Measurements from ENCODE around the gene DHRS13.
A peak's percentile ranks its signal among the peaks of the same experiment; 100 is the strongest.

Gene DHRS13, protein sequence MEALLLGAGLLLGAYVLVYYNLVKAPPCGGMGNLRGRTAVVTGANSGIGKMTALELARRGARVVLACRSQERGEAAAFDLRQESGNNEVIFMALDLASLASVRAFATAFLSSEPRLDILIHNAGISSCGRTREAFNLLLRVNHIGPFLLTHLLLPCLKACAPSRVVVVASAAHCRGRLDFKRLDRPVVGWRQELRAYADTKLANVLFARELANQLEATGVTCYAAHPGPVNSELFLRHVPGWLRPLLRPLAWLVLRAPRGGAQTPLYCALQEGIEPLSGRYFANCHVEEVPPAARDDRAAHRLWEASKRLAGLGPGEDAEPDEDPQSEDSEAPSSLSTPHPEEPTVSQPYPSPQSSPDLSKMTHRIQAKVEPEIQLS

DNA sequence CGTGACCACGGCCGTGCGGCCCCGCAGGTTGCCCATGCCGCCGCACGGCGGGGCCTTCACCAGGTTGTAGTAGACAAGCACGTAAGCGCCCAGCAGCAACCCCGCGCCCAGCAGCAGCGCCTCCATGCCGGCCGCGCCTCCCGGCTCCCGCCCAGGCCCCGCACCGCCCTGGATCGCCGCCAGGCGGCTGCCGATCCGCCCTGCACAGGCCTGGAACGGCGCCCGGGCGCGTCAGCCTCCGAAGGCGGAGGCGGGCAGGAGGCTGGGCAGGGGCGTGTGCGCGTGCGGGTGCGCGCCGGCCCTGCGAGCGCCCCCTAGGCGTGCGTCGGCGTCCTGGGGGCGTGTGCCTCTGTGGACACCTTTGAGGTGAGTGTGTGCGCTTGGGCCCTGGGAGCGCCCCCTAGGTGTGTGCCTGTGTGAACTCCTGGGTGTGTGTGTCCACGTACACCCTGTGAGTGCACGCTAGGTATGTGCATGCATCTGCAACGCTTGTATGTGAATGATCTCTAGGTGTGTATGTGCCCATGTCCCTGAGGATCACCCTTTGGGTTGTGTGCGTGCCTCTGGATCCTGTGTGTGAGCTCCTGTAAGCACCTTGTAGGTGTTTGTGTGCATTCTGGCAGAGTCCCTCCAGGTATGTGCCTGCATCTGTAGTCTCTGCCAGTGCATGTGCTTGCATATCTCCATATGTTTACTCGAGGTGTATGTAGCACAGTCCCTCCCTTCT lies at the start of gene DHRS13:
Gene DHRS13 (minus strand): TSS at position 261 of the 727 bp plus-strand sequence. CDS start 135 bp downstream, at position 126.
- DNase-seq (ENCODE audit: low read depth), result peak; percentile 86

DNA sequence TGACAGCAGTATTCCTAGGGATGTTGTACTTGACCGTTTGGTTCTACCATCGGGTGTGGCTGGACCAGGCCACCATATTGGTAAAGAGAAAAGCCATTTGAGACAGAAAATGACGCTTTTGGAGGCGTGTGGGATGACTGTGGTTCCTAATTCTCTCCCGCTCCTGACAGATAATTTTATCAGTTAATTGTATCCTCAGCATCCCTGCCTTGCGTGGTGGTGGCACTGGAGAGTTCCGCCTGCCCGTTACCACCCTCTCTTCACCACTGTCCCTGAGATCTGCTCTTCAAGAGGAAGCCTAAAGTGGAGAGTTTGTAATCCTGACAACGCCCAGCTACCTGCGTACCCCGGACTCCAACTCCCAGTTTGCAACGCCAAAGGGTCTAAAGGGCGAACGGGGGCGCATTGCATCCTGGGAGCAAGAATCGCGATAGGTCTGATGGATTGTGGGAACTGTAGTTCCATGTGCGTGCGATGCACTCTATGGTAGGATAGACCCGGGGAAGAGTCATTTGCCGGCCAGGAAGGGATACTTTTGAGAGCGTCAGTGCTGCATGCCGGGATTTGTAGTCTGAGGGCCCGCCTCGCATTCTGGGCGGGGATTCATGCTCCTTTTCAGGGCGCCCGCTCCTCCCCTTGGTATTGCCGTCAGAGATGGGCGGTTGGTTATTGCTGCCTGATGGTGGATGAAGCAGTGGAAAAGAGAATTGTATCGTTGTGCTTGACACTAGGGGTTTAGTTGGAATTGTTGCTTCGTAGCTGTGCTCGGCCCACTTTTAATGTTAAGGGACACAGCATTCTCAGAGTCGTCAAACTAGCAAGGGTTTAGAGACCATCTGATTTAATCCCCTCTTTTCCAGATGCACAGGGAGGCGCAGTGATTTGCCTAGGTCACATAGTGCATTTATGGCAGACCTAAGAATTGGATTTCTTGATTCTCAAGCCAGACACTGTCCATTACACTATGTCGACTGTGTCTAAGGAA lies 49.4 kb upstream of the DHRS13 start:
- peak; percentile 85 for DNase-seq (ENCODE audit: low read depth)

DNA sequence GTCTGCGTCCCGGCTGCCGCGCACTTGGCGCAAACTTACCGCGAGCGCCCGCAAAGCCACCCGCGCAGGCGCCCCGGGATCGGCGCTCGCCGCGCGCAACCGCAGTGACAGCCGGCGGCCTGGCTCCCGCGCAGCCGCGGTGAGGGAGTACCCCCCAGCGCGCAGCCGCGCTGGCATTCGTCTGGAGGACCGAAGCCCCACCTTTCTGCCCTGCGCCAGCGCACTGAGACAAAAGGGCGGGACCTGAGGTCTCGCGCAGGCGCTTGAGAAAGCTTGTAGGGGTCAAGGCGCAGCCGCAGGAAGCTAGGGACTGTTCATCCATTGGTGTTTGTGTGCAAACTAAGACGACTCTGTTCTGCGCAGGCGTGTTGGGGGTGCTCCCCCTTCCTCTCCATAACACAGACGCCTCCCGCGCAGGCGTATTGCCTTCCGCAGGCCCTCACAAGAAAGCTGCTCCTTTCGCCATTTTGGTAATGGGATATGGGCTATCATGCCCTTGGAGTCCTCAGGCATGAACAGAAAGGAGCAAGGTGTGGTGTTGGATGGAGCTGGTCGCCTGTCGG lies 48.6 kb upstream of the DHRS13 start, which contains the start of gene PHF12:
Gene PHF12 (minus strand): TSS at position 91 of the 563 bp plus-strand sequence. CDS start 558 bp downstream, outside the sequence.
- peak; percentile 100 for DNase-seq (ENCODE audit: low read depth)

DNA sequence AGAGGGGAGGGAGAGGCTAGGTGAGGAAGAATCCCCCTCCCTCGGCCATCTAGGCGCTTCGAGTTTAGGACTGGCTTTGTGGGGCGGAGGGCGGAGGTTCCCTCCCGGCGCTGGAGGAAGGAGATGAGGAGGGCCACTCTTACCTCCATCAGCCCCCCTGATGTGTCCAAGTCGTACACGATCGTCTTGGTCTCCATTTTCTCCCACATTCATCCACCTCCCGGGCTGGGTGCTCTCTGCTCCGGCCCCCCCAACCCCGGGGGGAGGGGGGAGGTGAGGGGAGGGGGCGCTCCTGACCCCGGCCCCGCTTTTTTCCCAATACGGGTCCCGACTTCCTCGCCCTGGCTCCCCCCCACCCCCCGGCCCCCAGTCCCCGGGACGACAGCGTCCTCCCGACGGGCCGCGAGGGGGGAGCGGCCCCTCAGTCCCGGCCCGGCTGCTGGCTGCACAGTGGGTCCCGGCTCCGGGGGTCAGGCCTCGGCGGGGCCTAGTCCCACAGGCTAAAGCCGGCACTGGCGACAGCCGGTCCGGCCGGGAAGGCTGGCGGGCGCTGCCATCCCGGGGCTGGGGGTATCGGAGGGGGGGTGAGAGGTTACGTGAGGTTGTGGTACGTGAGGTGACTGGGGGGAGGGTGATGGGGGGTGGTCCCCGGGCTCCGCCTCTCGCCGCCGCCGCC lies 48.0 kb upstream of the DHRS13 start:
- no peak for DNase-seq (ENCODE audit: low read depth)

DNA sequence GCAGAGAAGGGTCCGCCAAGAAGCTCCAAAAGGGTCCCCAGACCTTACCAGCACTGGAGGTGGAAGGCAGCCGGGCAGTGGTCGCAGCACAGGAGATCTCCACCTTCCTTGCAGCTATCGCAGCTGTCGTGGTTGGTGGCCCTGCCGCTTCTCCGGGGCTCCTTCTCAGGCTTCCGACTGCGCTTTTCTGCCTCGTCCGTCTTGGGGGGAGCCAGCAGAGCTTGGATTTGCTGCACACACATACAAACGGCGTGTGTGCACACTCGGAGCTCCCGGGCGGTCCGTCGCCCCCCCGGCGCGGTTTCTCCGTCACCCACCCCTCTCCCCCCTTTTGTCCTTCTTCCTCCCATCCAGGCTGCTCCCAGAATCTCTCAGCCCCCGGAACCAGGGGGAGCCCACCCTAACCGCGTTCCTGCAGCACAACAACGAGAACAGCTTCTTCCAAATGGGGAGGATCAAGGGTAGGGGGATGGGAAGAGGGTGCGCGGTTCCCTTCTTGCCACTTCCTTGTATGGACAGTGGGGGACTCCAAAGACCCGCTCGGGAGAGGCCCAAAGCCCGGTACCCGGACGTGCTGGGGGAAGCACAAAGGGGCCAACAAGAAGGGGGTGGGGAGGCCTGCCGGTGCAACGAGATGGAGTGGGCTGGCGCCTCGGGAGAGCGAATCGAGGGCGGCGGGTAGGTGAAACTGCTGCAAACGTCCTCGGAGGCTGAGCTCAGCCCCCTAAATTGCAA lies 47.3 kb upstream of the DHRS13 start:
- DNase-seq (ENCODE audit: low read depth), result no peak

DNA sequence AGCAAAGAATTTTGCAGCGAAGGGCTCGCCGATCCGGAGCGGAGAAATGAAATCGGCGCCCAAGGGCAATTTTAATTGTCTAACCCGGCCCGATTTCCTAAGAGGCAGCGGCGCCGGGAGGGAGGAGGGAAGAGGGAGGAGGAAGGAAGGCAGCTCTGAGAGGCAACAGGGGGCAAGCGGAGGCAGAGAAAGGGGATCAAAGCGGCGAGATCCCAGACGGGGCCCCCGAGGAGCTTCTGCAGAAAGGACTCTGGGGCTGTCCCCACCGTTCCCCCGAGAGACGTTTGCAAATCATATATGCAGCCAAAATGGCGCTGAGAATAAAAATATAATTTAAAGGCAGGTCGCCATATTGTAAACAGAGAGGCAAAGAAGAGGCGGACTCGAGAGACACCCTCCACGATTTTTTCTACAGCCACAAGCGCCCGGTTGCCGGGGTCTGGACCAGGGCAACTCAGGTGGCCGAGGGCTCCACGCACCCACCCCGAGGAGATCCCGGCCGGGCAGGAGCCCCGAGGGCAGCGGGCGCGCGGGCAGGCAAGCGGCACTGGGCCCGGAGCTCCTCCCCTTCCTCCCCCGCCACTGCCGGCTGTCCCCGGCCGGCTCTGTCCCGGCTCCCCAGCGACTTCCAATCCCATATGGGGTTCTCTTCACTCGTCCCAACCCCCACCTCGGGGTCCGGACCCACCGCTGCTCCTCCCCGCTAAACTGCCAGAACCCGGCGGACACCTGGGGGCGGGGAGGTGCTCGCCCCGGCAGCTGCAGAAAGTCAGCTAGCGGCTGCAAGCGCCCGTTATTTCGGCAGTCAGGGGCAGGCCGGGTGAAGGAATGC lies 46.5 kb upstream of the DHRS13 start:
- no peak for DNase-seq (ENCODE audit: low read depth)

DNA sequence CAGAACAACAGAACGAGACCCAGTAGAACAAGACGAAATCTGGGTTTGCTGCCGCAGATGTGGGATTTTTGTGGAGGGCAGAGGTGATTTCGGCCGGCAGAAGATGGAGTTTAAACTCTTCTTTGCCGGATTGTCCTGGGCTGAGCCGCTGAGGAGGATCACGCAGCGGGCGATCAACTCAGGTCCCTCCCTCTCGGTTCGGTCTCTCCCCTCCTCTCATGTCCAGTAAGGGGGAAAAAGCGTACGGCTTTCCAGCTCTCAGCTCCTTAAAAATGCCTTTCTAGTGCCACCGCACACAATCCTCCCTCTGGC lies 46.0 kb upstream of the DHRS13 start:
- DNase-seq (ENCODE audit: low read depth), result no peak

DNA sequence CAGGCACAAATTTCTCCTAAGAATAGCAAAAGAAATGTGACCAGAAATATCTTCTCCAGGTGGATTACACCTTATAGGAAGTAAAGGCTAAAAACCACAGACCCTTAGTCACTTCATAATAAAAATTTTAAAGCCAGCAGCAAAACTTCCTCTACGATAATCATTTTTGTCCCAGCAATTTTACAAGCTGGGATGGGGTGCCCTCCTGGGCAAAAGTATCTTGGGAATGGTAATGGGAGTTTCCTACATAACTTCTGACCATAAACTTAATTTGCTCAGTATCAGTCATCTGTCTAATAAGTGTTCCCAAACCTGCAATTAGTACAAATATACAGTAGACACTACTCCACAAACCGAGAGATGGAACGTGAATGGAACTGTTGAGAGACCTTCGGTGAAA lies 45.5 kb upstream of the DHRS13 start:
- no peak for DNase-seq (ENCODE audit: low read depth)

DNA sequence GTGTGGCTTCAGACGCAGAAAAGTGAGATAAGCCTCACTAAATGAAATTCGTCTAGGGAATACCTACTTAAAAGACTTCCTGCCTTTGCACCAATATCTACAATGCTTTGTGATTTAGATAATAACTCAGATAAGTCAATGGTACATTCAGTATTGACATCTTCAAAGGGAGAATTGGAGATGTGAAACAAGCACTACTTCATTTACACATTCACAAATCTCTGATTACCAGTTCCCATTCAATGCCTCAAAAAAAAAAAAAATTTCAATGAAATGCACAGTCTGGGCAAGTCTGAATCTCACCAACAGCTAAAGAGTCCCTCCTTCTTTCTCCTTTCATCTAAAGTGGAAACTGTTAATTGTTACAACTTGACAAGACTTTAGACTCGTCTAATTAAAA lies 44.8 kb upstream of the DHRS13 start:
- DNase-seq (ENCODE audit: low read depth), result no peak

DNA sequence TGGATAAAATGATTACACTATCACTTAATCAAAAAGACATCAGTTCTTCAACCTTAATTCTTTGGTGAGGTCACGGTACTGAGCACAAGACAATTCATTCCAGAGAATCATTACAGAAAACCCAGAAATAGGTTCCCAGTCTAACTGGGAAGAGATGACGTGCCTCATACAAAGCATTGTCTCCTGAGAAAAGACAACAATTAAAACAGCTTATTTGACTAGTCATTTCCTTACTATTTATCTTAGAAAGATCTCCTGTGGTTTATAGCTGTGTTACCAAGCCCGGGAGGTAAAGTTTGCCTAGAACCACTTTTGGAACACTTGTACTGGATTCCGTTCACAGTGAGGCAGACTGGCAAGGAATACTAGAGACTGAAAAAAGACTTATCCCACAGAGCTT lies 43.4 kb upstream of the DHRS13 start:
- DNase-seq (ENCODE audit: low read depth), result no peak

DNA sequence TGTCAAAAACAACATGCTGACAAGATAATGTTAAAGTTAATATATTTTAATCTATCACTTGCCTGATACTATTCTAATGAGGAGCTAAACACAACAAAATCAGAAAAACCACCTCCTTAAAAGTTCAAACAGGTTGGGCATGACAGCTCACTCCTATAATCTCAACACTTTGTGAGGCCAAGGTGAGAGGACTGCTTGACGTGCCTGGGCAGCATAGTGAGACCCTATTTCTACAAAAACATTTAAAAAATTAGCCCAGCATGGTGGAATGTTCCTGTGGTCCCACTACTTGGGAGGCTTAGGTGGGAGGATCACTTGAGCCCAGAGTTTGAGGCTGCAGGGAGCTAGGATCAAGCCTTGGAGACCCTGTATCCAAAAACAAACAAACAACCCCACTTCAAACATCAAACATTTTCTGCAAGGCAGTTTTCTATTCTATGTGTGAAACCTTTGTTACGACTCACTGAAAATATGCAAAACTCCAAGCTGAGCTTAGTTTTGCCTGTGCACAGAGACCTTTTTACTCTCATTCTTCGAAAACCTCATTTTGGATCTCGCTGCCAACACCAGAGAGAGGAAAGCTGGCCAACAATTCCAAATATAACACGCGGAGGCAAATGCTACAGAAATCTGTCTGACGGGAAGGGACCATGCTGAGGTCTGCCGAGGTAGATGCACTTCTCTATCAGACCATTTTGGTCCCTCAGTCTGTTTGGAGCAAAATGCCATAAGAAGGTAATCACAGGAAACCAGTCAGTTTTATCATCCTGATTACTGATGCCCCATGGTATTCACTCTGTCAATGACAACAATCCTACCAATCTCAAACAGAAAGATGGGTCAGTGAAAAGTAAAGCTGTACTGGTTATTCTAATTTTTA lies 42.2 kb upstream of the DHRS13 start:
- no peak for DNase-seq (ENCODE audit: low read depth)

DNA sequence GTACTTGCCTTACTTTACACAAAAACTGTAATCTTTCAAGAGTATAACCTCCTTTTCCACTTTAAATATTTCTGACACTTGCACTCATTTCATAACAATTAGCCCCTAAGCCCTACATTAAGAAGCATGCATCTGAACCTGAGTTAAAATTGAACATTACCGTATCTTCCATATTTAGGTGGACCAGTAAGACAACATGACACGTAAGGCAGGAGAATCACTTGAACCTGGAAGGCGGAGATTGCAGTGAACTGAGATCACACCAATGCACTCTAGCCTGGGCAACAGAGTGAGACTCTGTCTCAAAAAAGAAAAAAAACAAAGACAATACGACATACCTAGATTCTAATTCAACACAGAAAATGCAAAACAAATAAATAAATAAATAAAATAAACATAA lies 41.5 kb upstream of the DHRS13 start:
- no peak for DNase-seq (ENCODE audit: low read depth)

DNA sequence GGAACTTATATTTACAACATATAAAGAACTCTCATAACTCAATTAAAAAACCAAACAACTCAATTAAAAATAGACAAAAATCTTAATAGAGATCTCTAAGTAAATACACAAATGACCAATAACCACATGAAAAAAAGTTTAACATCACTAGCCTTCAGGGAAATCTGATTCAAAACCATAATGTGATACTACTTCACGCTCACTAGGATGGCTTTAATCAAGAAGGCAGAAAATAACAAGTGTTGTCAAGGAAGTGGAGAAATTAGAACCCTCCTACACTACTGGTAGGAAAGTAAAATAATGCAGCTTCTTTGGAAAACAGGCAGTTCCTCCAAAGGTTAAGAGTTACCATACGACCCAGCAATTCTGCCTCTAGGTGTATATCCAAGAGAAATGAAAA lies 40.0 kb upstream of the DHRS13 start:
- no peak for DNase-seq (ENCODE audit: low read depth)

DNA sequence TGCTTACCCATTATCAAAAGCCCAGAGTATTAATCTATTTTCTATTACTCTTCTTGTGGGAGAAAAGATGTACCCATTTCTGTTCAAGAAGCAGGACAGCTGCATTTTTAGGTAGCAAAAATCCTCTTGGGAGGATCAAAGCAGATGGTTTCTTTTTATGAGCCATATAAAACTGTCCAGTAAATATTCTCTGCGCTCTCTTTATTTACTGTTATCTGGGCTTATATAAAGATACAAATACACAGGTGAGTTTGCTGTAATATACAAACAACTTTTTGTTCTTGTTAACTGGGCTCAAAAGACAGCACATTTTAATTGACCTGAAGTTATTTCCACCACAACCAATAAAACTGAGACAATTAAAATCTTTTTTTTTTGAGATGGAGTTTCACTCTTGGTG lies 38.4 kb upstream of the DHRS13 start:
- no peak for DNase-seq (ENCODE audit: low read depth)

DNA sequence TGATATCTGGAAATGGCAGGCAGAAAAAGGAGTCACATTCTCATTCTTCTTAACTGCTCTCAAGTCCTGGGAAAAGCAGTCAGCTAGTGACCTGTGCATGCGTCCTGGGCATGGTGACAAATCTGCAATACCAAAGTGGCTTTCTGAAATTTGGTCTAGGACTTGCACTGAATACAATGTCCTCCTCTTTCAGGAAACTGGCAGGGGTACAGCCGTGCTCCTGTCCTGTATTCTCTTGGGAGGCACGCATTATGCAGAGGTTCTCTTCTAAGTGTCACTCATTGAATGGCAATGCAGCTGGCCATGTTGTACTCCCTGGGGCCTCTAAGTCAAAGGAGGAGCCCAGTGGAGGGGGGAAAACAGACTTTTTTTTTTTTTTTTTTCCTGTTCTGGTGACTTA lies 37.8 kb upstream of the DHRS13 start:
- DNase-seq (ENCODE audit: low read depth), result no peak

DNA sequence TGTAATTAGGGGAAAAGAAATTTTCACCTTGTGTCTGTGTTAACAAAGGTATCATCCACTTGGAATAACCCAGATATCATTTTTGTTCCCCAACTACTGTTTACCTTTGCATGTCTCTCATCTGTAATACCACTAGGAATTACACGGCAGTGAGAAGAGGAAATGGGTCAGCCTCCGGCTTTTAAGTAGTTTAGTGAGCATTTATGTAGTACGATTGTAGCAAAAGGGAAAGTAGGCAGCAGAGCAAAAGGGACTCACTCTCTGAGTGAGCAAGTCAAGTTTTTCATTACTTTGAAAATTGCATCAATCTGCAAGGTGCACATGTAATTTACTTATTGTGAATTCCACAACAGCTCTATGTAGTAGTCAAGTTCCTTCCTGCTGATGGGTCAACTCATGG lies 37.3 kb upstream of the DHRS13 start:
- no peak for DNase-seq (ENCODE audit: low read depth)

DNA sequence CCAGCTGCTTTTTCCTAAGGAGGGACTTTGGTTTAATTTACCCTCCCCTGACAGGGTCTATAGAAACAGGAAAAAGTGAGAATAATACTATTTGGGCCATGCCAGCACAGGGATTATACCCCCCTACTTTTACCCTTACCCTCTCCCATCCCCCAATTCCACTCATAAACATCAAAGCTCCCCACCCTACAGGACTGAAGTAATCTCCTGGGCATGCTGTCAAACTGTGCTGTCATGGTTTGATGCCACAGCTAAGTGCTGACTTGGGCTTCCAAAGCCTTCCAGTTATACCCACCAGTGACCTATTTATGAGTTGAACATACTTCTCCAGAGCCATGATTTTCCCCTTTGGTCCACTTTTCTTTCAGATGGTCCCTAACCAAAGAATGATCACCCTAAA lies 35.7 kb upstream of the DHRS13 start:
- no peak for DNase-seq (ENCODE audit: low read depth)

DNA sequence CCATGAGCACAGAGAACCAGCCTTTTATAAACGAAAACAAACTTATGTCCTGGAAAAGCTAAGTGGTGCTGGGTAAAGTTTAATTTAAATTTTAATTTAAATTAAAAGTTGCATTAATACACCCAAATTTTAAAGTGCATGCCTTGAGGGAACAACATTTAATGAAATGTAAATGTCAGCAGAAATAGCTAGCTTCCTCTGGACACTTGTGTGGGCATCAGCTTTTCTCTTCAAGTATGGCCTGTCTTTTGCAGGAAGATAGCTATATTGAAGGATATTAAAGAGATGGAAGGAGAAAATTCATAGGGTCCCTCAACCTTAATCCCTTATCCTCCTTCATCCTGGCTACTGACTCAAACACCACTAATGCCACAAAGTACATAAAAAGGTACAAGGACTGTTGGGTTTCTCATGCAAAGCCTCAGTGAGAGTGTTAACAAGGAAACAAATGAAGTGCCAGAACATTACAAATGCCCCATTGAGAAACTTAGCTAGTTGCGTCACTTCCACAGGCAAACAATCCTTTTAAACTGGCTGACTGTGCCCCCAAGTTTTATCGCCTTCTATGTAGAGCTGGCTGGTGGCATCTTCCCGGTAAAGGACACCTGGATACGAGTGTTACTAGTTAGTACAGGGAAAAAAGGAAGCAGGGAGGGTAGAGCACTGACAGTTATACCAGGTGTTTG lies 34.3 kb upstream of the DHRS13 start:
- no peak for DNase-seq (ENCODE audit: low read depth)

All from stimulated activated CD8-positive, alpha-beta memory T cell treated with anti-CD3 and anti-CD28 coated beads, Interleukin-7, amount 100 ng/mL, for 24 hours (primary cell).